Upper lobe of left lung (tissue), 4 donors: Measurements from ENCODE around the gene SEPHS2.

Experiments used
- EP300 ChIP-seq, 4 donors: sonication (generic); formaldehyde crosslinking; IDR thresholded peaks; one replicate each; pipeline ENCODE4 v1.5.1; 2017; ENCODE audit warnings: antibody characterized with exemption in 4 of 4, control low read depth in 2 of 4
- POLR2A ChIP-seq, 4 donors: fragments of 450-650 bp; IDR thresholded peaks; one replicate each; pipeline ENCODE4 v1.5.1; 2016 to 2017; ENCODE audit warnings: antibody characterized with exemption in 4 of 4, mild to moderate bottlenecking in 2 of 4
- POLR2AphosphoS5 ChIP-seq, 2 donors: sonication (generic); formaldehyde crosslinking; IDR thresholded peaks; one replicate each; pipeline ENCODE4 v1.5.1; 2017; ENCODE audit warnings: antibody characterized with exemption in 2 of 2
- TF ChIP-seq, protein P1 (sequence below), 6 experiments: fragments of 450-650 bp in 4 of 6; fragments of 200-600 bp in 2 of 6; sonication (generic) in 2 of 6; IDR thresholded peaks; one replicate each; pipeline ENCODE4 v1.5.1; 2016 to 2019; ENCODE audit warnings: antibody characterized with exemption in 6 of 6

GRCh38 chr16:30414159-30414558 is 31.5 kb downstream of the SEPHS2 start:
- TF ChIP-seq, protein P1, sequence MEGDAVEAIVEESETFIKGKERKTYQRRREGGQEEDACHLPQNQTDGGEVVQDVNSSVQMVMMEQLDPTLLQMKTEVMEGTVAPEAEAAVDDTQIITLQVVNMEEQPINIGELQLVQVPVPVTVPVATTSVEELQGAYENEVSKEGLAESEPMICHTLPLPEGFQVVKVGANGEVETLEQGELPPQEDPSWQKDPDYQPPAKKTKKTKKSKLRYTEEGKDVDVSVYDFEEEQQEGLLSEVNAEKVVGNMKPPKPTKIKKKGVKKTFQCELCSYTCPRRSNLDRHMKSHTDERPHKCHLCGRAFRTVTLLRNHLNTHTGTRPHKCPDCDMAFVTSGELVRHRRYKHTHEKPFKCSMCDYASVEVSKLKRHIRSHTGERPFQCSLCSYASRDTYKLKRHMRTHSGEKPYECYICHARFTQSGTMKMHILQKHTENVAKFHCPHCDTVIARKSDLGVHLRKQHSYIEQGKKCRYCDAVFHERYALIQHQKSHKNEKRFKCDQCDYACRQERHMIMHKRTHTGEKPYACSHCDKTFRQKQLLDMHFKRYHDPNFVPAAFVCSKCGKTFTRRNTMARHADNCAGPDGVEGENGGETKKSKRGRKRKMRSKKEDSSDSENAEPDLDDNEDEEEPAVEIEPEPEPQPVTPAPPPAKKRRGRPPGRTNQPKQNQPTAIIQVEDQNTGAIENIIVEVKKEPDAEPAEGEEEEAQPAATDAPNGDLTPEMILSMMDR (IDR thresholded peaks at IDR 0.05): no peak
- no peak for TF ChIP-seq POLR2A (IDR thresholded peaks at IDR 0.05)
- TF ChIP-seq POLR2AphosphoS5 (IDR thresholded peaks at IDR 0.05): no peak
- TF ChIP-seq EP300 (IDR thresholded peaks at IDR 0.05): no peak
